DMS114 treated with DMSO at 0.1 percent for 48 hours (cell line): ENCODE results near the gene ARHGAP9.
A peak's percentile ranks its signal among the peaks of the same experiment; 100 is the strongest.
"Not testable (repeated sequence)": the region's sequence is repeated elsewhere in the genome, so short reads cannot be mapped to it uniquely, and the experiment has no call there.

Experiments used
- DNase-seq: peaks from one replicate; lab custom pipeline; 2025; ENCODE audit not compliant: unreplicated experiment; lab: John Stamatoyannopoulos, UW

Gene ARHGAP9

DNA sequence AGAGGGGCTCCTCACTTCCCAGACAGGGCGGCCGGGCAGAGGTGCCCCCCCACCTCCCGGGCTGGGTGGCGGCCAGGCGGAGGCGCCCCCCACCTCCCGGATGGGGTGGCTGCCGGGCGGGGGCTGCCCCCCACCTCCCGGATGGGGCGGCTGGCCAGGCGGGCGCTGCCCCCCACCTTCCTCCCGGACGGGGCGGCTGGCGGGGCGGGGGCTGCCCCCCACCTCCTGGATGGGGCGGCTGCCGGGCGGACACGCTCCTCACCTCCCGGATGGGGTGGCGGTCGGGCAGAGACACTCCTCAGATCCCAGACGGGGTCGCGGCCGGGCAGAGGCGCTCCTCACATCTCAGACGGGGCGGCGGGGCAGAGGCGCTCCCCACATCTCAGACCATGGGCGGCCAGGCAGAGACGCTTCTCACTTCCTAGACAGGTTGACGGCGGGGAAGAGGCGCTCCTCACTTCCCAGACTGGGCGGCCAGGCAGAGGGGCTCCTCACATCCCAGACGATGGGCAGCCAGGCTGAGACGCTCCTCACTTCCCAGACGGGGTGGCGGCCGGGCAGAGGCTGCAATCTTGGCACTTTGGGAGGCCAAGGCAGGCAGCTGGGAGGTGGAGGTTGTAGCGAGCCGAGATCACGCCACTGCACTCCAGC is 15.5 kb upstream of the ARHGAP9 start:
- not testable (repeated sequence) for DNase-seq

DNA sequence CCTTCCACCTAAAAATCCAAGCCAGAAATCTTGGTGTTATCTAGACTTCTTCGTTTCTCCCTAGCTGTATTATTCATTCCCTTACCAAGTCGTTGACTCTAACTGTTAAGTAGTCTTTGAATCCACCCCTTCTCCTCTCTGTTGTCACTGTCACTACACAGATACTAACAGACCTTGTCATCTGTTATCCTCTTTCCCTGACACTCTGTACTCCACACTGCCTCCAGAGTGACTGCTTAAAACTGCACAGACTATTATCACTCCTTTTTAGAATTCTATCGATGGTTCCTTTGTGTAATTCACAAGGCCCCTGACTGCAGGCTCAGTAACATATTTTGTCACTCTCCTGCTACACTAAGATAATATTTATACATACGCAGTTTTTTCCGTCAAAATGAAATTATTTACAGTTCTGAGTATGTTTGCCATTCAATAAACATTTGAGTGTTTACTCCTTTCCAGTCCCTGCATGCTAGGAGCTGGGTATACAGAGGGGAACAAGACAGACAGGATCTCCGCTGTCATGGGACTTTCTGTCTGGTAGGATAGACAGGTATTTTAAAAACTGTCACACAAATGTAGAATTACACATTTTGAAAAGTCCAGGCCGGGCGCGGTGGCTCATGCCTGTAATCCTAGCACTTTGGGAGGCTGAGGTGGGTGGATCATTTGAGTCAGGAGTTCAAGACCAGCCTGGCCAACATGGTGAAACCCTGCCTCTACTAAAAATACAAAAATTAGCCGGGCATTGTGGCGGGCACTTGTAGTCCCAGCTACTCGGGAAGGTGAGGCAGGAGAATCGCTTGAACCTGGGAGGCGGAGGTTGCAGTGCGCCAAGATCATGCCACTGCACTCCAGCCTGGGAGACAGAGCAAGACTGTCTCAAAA is 12.0 kb upstream of the ARHGAP9 start:
- DNase-seq: peak; percentile 74

DNA sequence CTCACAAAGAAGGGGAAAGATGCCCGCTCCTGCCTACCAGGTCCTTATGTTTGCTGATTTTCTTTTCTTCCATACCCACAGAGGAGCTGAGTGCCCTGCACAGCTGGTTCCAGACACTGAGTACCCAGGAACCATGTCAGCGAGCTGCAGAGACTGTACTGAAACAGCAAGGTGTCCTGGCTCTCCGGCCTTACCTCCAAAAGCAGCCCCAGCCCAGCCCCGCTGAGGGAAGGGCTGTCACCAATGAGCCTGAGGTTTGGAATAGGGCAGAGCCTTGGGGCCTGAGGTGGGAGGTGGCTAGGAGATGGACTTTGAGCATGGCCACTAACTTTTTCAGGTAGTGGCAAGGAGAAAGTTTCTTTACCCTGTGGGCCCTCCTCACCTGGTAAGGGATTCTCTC is 10.5 kb upstream of the ARHGAP9 start:
- DNase-seq: no peak

DNA sequence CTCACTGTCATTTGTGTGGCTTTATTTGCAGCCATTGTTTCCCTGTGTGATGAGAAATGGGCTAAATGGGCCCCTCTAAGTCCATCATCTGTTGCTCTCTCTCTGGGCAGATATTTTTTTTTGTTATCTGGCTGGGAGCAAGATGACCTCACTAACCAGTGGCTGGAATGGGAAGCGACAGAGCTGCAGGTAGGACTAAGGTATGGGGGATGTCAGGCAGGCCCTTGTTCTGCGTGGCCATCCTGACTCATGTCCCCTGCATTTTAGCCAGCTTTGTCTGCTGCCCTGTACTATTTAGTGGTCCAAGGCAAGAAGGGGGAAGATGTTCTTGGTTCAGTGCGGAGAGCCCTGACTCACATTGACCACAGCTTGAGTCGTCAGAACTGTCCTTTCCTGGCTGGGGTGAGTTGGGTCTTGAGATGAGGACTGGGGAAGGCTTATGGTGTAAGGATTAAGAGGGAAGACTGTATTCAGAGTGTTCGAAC is 9.5 kb upstream of the ARHGAP9 start:
- no peak for DNase-seq

DNA sequence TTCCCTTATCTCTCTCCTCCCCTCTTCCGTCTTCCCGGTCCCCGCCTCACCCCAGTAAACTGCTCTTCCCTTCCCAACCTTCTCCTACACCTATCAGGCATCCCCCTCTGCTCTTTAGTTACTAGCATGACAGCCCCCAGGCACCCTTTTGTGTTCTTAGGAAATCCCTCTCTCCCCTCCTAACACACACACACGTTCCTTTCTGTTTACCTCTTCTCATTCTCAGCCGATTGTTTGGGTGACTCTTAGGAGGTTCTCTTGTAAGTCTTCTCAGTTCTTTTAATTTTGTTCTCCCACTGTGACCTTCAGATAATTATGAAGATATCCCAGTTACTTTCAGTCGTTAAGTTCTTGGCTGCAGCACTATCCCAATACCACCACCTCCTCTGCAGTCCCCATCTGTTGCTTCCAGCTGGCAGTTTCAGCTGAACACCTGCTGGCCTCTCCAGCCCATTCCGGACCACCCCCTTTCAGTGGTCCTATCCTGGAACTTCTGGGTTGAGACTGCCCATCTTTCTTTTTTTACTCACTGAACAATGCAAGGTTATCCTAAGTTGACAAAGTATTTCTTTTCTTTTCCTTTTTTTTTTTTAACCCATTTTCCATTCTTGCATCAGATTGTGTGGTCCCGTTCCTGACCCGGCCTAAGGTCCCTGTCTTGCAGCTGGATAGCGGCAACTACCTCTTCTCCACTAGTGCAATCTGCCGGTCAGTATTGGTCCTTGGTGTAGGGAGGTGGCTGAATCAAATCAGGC is 8.9 kb upstream of the ARHGAP9 start:
- DNase-seq: no peak

DNA sequence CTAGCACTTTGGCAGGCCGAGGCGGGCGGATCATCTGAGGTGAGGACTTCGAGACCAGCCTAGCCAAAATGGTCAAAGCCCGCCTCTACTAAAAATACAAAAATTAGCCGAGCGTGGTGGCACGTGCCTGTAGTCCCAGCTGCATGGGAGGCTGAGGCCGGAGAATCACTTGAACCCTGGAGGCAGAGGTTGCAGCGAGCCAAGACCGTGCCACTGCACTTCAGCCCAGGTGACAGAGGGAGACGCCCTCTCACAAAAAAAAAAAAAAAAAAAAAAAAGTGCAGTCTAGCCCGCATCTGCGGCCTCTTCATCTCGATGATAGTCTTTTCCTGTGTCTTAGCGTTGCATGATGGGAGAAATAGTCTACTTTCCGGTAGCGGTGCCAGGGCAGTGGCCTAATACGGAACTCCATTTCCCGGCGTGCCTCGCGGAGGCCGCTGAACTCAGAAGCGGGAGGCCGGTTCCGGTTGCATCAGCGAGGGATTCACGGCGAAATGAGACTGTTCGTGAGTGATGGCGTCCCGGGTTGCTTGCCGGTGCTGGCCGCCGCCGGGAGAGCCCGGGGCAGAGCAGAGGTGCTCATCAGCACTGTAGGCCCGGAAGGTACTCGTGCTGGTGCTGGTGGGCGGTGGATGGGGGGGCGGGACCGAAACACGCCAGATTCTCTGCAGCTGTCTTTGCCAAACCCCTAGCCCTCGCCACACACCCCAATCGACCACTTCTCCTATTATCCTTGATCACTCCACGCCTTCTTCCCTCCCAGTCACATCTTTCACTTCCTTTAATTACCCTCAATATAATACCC is 8.1 kb upstream of the ARHGAP9 start, which contains the start of gene MARS1:
TSS of gene MARS1 (plus strand) at position 472 of the 805 bp plus-strand sequence. CDS start at position 495, 23 bp downstream.
- DNase-seq: peak; percentile 98

DNA sequence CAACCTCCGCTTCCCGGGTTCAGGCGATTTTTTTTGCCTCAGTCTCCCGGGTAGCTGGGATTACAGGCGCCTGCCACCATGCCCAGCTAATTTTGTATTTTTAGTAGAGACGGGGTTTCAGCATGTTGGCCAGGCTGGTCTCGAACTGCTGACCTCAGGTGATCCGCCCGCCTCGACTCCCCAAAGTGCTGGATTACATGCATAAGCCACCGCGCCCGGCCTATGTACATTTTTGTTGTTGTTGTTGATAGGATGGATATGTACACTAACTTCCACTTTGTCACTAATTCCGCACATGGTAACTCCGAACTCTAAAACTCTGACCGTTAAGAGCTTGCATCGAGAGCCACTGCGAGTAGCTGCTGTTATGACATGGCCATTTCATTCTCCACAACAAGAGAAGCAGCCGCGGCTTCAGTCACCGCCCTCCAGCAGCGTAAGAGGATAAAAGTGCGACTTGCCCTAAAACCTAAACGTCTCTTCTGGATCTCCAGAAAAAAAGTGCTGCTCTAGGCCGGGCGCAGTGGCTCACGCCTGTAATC is 7.5 kb upstream of the ARHGAP9 start:
- no peak for DNase-seq

DNA sequence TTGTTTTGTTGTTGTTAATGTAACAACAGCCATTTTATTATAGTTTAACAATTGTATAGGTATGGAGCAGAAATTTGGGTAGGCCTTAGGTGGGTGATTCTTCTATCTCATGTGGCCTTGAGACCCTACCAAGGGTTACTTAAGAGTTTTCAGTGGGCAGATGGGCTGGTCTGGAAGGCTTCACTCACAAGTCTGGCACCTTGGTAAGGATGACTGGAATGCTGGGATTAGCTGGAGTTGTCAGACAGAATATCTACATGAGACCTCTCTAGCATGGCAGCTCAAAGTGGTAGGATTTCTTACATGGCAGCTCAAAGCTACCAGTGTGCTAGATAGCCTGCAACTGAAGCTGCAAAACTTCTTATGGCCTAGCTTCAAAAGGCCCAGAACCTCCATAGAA is 6.0 kb upstream of the ARHGAP9 start:
- DNase-seq: no peak

DNA sequence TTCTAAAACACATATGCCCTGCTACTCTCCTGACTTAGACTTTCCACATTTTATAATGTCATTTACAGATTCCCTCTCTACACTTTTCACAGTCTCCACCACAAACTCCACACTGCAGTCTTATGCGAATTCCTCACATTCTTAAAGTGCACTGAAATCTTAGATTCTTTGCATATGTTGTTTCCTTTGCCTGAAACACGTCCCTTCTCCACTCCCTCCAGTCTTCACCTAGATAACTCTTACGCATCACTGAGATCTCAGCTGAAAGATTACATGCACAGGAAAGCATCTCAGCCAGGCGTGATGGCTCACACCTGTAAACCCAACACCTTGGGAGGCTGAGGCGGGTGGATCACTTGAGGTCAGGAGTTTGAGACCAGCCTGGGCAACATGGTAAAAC is 3.8 kb upstream of the ARHGAP9 start:
- no peak for DNase-seq

DNA sequence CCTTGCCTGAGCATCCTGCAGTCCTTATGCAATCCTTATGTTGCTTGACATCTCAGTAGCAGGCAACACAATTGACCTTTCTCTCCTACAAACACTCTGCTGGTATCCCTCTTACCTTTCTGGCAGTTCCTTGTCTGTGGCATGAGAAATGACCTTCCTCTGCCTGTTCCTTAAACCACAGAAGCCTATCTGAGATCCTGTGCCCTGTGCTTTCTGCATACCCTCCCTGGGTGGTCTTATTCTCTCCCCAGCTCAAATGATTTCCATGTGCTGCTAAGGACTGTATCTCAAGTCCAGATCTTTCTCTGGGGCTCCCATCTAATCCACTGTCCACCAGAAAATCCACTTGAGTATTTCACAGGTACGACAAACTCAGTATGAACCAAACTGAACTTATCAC is 2.0 kb upstream of the ARHGAP9 start:
- DNase-seq: no peak

DNA sequence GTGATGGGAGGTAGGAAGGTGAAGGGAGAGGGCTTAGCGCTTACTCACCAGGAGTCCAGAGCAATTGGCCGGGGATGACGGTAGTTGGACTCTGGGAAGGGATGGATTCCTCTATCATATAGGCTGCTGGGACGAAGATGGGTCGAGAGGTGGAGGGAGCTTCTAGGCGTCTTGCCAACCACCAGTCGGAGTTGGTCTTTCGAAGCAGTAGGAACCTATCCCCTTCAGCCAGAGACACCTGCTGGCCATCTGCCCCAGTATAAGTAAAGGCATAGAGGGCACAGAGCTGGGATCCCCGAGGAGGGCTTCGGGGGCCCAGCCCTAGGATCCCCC is 657 bp downstream of the ARHGAP9 start:
- no peak for DNase-seq

DNA sequence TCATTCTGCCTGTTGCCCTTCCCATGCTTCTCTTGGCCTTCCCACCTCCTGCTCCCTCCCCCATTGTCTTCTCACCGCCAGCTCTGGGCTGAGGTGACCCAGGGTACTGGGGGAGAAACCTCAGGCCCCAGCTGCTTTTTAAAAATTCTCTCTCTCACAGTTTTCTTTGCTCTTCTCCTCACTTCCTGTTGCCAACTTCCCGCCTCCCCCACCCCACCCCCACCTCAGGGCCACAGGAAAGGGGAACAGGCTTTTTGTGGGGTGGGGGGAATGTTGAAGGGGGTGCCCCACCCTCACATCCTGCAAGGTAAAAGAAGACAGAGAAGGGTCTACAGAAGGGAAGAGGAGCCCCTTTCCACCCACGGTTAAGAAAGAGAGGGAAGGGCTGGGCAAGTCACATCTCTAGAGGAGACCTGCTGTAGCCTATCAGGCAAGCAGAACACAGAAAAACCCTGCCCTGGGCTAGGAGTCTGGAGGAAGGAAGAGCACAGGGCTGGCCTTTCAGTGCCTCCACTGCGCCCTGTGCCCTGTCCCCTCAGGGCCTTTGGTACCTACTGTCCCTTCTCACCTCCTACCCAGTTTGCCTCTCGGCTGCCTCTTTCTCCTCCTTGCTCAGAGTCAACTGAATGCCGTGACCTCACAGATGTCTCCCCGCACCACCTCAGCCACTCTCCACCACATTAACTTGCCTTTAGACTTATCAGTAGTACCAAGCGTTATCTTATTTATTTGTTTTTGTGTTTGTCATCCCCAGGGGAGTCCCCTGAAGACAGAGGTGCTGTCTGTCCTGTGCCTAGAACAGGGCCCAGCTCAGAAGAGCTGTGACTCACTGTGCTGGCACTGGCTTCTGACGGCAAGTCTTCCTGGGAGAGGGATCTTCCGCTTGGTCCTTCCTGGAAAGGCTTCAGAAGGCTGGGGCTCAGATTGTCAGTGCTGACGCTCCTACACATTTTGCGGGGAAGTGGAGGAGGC is 1.7 kb downstream of the ARHGAP9 start:
- DNase-seq: no peak

DNA sequence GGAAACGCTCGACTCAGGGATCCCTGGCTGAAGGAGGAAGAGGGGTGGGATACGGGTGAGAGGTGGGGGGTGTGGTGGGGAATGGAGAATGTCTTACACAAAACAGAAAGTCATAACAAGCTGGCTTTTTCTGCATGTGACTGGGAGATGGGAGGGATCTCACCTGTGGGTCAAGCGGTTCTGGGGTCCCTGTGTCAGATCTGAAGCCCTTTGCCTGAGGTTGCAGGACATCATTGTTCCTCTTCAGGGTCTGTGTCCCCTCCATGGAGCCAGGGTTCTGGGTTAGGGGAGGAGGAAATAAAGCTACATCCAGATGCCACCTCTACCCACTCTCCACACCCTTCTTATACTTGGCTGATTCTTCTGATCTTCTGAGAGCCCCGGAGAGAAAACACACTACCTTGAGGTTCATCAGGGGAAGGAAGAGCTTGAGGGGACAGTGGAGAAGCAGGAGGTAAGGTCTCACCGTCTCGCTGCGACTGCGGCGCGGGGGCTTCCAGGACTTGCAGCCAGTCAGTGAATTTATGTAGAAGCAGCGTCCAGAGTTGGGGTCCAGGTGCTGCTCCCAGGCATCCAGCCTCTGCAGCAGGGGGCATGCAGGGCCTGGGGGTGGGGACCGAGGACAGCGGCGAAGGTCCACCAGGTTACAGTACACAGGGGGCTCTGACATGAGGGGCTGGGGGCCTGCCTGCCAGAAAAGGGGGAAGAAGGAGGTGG is 2.5 kb downstream of the ARHGAP9 start:
- DNase-seq: no peak

DNA sequence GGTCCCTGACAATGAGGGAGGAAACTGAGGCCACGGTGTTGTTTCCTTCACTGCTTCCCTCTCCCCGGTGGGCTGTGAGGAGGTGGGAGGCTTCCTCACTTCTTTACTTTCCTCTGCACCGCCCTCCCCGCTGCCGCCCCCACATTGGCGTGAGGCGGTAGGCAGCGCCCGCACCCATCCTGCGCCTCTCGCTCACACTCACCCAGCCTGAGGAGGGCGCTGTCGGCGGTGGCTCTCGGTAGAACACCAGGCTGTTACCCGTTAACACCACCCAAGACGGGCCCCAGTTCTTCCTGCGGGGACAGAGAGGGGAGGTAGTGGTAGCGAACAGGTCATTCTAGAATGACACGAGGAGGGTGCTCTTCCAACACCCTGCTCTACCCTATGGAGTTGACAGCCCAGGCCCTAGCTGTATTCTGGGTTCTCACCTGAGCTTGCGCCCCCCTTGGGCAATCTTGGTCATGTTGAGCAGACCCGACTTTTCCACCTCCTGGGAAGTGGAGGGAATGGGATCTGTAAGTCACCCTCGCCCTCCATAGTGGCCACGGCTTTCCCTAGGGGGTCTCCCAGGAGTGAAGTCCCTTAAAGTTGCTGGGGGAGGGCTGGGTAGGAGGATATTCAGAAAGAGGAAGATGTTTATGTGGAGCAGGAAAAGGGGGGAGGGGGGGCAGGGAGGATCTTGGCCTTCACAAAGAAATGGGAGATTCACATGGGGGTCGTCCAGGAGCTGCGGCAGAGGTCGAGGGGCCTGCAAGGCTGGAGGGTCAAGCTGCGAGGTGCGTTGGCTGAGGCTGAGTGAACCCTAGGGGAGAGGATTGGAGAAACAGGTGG is 3.3 kb downstream of the ARHGAP9 start:
- no peak for DNase-seq

DNA sequence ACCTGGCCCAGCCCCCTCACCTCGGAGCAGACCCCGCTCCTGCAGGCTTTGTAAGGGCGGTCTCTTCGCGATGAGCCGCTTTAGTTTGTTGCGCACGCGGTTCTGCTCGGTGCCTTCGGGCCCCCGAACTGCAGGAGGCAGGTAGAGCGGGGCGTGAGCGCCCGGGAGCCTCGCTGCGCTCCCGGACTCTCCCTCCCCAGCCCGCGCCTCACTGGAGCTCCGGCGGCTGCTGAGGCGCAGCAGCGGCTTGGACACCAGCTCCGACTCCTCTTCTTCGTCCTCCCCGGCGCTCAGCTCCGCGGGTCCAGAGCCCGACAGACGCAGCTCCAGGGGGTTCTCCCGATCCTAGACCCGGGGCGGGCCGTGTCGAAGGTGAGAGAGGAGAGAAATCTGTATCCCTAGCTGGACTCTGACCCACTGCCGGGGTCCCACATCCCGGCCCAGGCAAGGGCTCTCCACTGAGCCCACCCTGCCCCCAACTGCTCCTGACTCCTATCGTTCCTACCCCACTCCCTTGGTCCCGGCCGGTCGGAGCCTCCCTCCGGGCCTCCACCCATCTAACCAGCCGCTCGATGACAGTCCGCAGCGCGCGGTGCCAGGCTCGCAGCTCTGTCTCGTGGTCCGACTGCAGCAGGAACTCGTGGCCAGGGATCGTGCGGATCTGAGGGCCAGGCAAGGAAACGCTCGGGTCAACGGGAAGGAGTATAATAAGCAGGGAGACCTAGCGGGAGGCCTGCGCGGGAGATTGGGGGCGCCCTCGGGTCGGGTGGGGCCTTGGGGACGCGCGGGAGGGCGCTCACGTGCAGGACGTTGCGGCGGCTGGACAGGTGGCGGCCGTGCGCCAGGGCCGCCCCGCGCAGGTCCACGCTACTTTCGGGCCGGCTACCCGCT is 4.2 kb downstream of the ARHGAP9 start:
- DNase-seq: no peak

DNA sequence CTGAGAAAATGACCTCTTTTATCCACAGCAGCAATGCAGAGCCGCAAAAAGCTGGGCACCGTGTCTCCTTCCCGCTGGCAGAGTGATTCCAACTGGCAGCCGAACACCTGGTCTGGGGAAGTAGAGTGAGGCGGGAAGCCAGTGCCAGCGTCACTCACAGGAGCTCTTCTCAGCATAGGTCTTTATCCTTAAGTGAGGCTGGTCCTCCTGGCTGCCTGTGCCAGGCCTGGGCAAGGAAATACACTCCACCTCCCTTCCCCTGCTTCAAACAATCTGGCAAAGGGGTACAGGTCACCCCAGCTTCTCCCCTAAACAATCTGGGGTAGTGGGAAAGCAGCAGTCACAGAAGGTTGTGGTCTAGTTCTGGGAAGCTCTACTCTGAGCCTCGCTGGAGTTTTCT is 4.8 kb downstream of the ARHGAP9 start:
- no peak for DNase-seq

DNA sequence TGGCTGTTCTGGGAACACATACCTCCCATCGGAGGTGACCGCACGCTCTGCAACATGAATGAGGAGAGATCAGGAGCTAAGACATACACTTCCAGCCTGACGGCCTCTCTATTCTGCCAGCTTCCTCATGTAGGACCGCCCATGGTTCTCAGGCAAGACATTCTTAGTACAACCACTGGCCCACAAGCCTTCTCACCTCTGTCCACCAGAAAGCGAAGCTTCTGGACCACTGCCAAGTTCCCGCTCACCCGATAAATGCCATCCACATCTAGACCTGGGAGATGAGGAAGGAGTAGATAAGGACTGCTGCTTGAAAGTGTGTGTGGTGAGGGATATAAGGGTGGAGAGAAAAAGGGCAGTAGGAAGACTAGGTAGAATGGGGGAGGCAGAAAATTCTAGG is 5.2 kb downstream of the ARHGAP9 start:
- DNase-seq: no peak
